GM19438 (cell line): Measurements from ENCODE around the gene ANKRD40CL.
"Not testable (repeated sequence)": the region's sequence is repeated elsewhere in the genome, so short reads cannot be mapped to it uniquely, and the experiment has no call there.

Source experiments
- ATAC-seq: cut with Tn5 transposase; IDR thresholded peaks from one replicate; pipeline ENCODE4 v1.9.1; 2021; ENCODE audit warnings: low read depth; ENCODE audit not compliant: unreplicated experiment

Gene ANKRD40CL

GRCh38 chr17:50764734-50765149 lies 2.6 kb downstream of the ANKRD40CL start:
- ATAC-seq = no peak

DNA sequence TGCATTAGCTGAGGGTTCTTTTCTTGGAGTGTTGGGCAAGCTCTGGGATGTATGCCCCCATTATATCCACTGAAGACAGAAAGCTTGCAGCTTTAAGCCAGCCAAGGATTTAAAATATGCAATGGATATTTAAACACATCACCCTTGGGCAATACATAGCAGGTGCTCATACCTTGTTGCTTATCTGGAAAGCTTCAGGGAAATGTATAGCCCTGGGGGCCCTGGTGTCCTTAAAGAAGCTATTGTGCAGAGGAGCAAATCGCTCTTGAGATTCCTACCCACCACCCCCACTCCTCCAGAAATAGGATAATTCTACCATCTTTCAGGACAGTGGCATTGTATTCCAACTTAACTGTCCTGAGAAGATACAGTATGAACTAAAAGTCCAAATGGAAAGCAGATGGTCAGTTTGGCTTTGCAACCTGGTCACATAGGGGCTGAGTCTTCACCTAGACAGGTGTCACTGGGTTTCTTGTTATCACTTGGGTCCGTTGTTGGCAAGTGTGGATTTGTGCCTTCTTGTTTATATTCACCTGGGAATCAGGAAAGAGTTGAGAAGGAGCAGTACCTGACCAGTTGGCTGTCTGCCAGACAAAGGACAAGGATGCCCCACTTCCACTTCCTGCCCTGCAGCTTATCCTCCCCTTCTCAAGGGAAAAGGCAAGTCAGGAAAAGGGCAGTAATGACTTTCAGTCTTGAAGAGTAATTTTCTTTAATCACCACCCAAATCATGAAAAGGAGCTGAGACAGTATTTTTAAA lies 3.4 kb downstream of the ANKRD40CL start:
- ATAC-seq = no peak

DNA sequence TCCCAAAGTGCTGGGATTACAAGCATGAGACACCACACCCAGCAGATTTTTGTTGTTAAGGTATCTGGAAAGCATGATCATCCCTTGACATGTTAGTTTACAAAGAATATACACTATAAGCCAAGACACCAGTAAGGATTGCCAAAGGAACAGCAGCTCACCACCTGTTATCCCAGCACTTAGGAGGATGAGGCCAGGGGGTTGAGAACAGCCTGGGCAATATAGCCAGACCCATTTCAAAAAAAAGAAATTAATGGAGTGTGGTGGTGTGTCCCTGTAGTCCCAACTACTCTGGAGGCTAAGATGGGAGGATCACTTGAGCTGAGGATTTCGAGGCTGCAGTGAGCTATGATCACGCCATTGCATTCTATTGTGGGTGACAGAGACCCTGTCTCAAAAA lies 5.1 kb downstream of the ANKRD40CL start:
- ATAC-seq = no peak

- ATAC-seq = no peak
Observed at GRCh38 chr17:50758989-50759544, 8.3 kb downstream of the ANKRD40CL start.

DNA sequence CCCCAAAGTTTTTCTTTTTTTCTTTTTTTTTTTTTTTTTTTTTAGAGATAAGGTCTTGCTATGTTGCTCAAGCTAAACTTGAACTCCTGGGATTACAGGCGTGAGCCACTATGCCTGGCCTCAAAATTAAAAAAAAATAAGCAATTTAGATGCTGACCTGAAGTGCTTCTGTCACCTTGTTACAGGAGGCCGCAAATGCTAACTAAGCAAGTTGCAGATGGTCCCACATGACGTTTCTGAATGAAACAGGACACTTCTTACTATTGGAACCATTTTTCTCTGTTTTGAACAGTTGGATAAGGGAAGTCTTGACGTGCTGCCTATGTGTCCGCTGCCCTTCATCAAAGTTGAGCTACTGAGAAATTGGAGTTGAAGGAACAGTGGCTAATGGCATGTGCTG lies 8.8 kb downstream of the ANKRD40CL start:
- ATAC-seq = no peak

DNA sequence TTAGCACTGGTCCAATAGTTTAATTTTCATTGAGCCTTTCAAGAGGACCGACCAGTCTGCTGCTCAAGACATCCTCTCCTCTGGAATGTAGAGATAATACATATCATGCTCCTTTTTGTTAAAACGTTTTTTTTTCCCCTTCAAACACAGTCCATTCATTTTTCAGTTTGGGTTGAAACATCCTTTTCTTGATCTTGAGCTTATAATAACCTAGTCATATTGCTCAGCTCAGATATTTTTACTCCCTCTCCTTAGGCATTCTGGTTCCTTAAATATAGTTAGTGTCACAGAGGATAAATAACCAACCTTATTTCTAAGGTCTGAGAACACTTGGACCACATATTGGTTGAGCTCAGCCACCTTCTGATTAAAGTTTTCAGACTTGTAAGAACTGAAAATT lies 12.8 kb downstream of the ANKRD40CL start:
- ATAC-seq = no peak

DNA sequence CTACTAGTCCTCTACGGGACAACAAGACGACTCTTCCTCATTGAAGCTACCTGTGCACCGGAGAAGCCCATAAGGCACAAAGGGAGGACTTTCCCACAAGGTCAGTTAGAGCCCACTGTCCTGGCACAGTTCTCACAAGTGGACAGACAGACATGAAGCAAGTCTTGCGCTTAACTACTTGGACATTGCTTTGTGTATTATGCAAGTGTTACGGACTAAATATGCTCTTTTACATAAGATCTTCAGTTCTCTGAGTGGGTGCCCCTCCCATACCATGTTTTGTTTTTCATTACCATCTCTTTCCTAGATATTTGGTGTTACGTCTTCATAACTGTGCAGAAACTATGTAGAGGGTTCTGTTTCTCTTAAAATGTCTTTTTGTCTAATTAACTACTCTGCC lies 18.1 kb downstream of the ANKRD40CL start:
- no peak for ATAC-seq

DNA sequence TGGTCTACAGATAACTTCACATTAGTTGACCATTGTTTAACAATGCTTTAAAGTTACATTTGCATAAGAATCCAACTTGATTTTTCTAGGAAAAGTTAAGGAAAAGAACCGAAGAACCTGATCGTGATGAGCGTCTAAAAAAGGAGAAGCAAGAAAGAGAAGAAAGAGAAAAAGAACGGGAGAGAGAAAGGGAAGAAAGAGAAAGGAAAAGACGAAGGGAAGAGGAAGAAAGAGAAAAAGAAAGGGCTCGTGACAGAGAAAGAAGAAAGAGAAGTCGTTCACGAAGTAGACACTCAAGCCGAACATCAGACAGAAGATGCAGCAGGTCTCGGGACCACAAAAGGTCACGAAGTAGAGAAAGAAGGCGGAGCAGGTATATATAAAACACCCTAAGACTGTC lies 21.7 kb downstream of the ANKRD40CL start:
- ATAC-seq = no peak

- ATAC-seq = no peak
Observed at GRCh38 chr17:50739098-50739497, 28.2 kb downstream of the ANKRD40CL start.

DNA sequence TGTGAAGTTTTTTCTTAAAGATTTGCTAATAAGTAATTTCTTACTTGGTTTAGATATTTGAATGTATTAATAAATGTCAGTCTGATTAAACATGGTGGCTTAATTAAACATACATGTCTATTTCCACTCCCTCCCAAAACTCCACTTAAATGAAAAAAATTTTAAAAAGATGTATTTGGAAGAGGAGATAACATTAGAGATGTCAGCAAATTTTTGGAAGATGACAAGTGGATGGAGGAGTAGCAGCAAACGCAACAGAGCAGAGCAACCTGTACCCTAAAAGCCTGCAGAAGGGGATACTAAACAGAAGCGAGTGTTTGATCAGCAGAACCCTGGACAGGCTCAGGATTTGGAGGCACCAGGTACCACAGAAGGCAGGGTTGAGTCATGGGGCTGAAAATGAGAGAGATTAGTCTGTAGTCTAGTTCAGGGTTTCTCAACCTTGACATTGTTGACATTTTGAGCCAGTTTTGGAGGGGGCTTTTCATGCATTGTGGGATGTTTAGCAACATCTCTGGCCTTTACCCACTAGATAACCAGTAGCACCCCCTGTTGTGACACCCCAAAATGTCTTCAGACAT lies 30.1 kb downstream of the ANKRD40CL start:
- no peak for ATAC-seq

DNA sequence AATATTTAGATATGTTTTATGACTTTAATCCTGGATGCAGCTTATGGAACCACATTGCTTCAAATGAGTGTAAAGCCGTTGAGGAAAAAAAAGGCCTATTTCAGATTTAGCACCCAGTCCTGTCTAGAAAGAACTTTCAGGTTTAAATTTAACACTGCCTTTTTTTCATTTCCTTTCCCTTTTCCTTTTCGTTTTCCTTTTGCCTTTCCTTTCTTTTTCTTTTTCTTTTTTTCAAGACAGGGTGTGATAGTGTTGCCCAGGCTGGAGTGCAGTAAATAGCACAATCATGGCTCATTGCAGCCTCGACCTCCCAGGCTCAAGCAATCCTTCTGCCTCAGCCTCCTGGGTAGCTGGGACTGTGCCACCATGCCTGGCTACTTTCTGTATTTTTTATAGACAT lies 32.0 kb downstream of the ANKRD40CL start:
- no peak for ATAC-seq

DNA sequence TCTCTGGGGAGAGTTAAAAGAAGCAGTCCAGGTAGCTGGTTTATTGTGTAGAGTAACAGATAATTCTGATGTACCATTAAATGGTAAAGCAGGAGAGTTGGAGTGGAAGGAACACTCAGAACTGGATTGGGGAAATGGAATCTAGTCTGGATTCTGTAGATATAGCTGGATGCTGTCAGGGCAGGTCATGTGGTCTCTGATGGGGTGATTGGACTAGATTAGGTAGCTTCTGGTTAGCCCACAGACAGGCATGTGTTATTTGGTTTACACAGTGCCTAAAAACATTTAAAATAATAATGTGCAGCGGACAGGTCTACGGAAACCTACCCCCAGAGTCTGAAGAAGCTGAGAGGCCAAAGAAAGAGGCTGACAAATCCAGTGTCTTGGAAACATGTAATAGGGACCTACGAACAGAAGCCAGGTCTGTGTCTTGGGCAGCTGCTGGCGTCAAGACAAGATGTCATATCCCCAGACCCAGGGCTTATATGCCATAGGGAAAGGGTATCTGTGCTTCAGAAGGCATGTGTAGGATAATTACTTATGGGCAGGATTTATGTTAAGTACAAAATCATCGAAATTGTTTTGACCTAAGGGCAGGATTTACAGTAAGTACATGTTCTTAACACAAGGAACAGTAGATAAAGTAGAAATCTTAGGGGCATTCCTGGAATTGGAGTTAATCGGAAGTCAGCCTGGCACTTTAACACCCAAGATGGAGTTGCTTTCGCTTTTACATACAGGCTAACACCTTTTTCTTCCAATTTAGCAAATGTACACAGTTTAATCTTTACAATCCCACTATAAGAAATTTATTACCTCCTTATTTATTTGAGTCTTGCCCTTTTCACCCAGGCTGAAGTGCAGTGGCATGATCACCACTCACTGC lies 35.5 kb downstream of the ANKRD40CL start:
- no peak for ATAC-seq

GRCh38 chr17:50728881-50729765 lies 38.2 kb downstream of the ANKRD40CL start:
- no peak for ATAC-seq

DNA sequence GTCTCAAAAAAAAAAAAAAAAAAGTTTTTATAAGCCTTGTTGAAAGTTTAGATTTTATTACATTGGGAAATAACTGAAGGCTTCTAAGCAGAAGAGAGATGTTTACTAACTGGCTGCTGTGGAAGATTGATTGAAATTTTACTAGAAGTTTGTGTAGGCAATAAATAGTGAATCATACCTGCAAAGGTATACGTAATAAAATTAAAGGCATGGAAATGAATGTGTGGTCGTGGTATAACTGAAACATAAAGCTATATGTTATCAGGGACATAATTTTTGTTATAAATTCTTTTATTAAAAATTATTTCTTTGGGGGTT lies 39.2 kb downstream of the ANKRD40CL start:
- ATAC-seq = no peak

- no peak for ATAC-seq
Observed at GRCh38 chr17:50725769-50726655, 41.3 kb downstream of the ANKRD40CL start.

- not testable (repeated sequence) for ATAC-seq
Observed at GRCh38 chr17:50724622-50725021, 42.7 kb downstream of the ANKRD40CL start.

DNA sequence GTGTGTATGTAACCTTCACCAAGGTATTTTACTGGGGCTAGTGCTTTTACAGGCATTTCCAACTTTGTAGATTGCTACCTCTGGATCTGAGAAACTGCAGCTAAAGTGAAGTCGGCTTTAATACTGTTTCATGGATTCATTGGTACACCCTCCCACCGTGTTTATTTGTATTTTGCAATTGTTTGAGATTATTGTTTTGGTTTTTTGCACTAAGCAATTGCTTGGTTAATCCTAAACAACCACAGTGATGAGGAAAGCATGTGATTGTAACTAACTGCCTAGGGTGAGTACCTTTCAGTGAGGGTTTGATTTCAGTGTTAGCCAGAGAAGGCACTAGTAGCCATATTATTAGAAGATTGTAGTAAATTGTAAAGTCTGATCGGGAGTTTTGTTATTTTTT lies 44.6 kb downstream of the ANKRD40CL start:
- no peak for ATAC-seq

GRCh38 chr17:50721194-50722010 lies 45.9 kb downstream of the ANKRD40CL start:
- no peak for ATAC-seq
